WTC11 (cell line): ENCODE data around the gene GRM4.

Experiments used
- ATF3 ChIP-seq: sonication (generic); formaldehyde crosslinking; conservative IDR thresholded peaks from 2 replicates; pipeline ENCODE4 v1.8.1; 2022; ENCODE audit warnings: mild to moderate bottlenecking, missing genetic modification reagents
- CTCF ChIP-seq: fragments of 200-600 bp; IDR thresholded peaks from 2 replicates; pipeline ENCODE4 v1.8.0; 2022; ENCODE audit warnings: antibody characterized with exemption
- FOXJ3 ChIP-seq: sonication (generic); formaldehyde crosslinking; IDR thresholded peaks from 2 replicates; pipeline ENCODE4 v1.9.0; 2021; ENCODE audit warnings: missing genetic modification reagents, mild to moderate bottlenecking, borderline replicate concordance
- MLX ChIP-seq: sonication (generic); formaldehyde crosslinking; IDR thresholded peaks from 2 replicates; pipeline ENCODE4 v1.8.1; 2023; ENCODE audit warnings: mild to moderate bottlenecking, missing genetic modification reagents, moderate library complexity
- USF2 ChIP-seq: sonication (generic); formaldehyde crosslinking; IDR thresholded peaks from 2 replicates; pipeline ENCODE4 v1.8.1; 2023; ENCODE audit warnings: mild to moderate bottlenecking, missing genetic modification reagents, moderate library complexity
- ZNF138 ChIP-seq: sonication (generic); formaldehyde crosslinking; conservative IDR thresholded peaks from 2 replicates; pipeline ENCODE4 v1.8.1; 2022; ENCODE audit warnings: mild to moderate bottlenecking, moderate library complexity, missing genetic modification reagents

GRCh38 chr6:34114695-34115402, 31.0 kb downstream of the GRM4 start:
- TF ChIP-seq ZNF138 (no peak), CTCF (no peak), ATF3 (CRISPR knock-in tag) (no peak), FOXJ3 (CRISPR knock-in tag) (no peak), USF2 (CRISPR knock-in tag) (no peak), MLX (CRISPR knock-in tag) (no peak)
